NB4 (cell line): ENCODE measurements around the gene ZNF524.

ENCODE experiments used
- CTCF ChIP-seq: IDR thresholded peaks from one replicate; pipeline ENCODE4 v1.5.1; 2012; ENCODE audit warnings: low read depth, low read length
- MYC ChIP-seq: IDR thresholded peaks from 2 replicates; pipeline ENCODE4 v1.6.1; 2011; ENCODE audit warnings: low read depth, low read length
- POLR2A ChIP-seq: IDR thresholded peaks from 2 replicates; pipeline ENCODE4 v1.6.1; 2011; ENCODE audit warnings: mild to moderate bottlenecking; ENCODE audit not compliant: insufficient read length; ENCODE audit errors: extremely low read depth

GRCh38 chr19:55605207-55605636 lies 5.1 kb downstream of the ZNF524 start:
- no peak for TF ChIP-seq POLR2A
- TF ChIP-seq CTCF, result no peak
- no peak for TF ChIP-seq MYC
